ENCODE results near the gene LEKR1. TPM values are rescaled to one million over a fixed set of nuclear protein-coding genes. Genes with fewer than 3 reads are reported as not detected.

LEKR1 gene
- total and polyA plus RNA-seq, 2 donors (not counting 1 experiment from before 2014, with no cell fraction given): 0.94 to 4.7 TPM

GRCh38 chr3:157094751-157095480 lies 268.8 kb downstream of the LEKR1 start:
- ChIA-PET CTCF (interaction anchor here (0.7 to 1.2 kb wide), 2 partner anchors 13 to 42 kb away, joined by 3 to 6 read pairs; no protein-coding TSS in a partner anchor), POLR2A (no interaction called here)
- Histone ChIP-seq H3K36me3 (replicated peaks in 1 of 2; ENCODE audit: control extremely low read depth in 1 of 2, control insufficient read depth in 1 of 2, extremely low read depth in 1 of 2, insufficient read depth in 2 of 2, low read length in 1 of 2) (no peaks in the 10 kb centered on the region), H2AFZ (ENCODE audit: insufficient read depth, low read depth, low read length, poor library complexity, severe bottlenecking) (no peak overlapping the region), H3K27me3 (replicated peaks in 1 of 4; ENCODE audit: control extremely low read depth in 1 of 4, control insufficient read depth in 3 of 4, insufficient read depth in 4 of 4, low read length in 3 of 4) (peaks cover 0 to 4% (median 0%) of the 10 kb centered on the region in 4 experiments), H3K9me3 (ENCODE audit: control extremely low read depth in 1 of 3, control insufficient read depth in 2 of 3, insufficient read depth in 1 of 3, low read length in 2 of 3) (no peaks in the 10 kb centered on the region), H4K20me1 (ENCODE audit: control insufficient read depth, insufficient read depth, low read length, poor library complexity, severe bottlenecking) (no peaks in the 10 kb centered on the region), H3K4me2 (replicated peaks; ENCODE audit: low read depth, low read length, poor library complexity, severe bottlenecking) (no peak overlapping the region), H3K9ac (ENCODE audit: low read length) (no peak overlapping the region), H3K4me3 (ENCODE audit: control extremely low read depth in 1 of 5, extremely low read depth in 1 of 5, insufficient read depth in 1 of 5, low read depth in 2 of 5, low read length in 4 of 5) (no peak overlapping the region), H3K4me1 (ENCODE audit: control insufficient read depth in 2 of 2, insufficient read depth in 2 of 2, low read length in 2 of 2) (peaks cover 5 to 8% of the 10 kb centered on the region in 2 donors), H3K79me2 (ENCODE audit: control insufficient read depth, insufficient read depth, low read length) (no peaks in the 10 kb centered on the region), H3K27ac (ENCODE audit: low read length in 2 of 2) (no peak overlapping the region)
- H3K27ac Mint-ChIP-seq: no peak overlapping the region
- no peak overlapping the region for H3K4me3 Mint-ChIP-seq
- H3K9me3 Mint-ChIP-seq (ENCODE audit: insufficient read depth): no peaks in the 10 kb centered on the region
- peaks cover 6% of the 10 kb centered on the region for H3K4me1 Mint-ChIP-seq
- ATAC-seq (ENCODE audit: low read depth) (no peak), DNase-seq (no peak)
- no peak for TF ChIP-seq EZH2 (IDR thresholded peaks at IDR 0.05; ENCODE audit: borderline replicate concordance, insufficient read depth, low read depth, low read length, poor library complexity, severe bottlenecking)
- TF ChIP-seq, protein P1, sequence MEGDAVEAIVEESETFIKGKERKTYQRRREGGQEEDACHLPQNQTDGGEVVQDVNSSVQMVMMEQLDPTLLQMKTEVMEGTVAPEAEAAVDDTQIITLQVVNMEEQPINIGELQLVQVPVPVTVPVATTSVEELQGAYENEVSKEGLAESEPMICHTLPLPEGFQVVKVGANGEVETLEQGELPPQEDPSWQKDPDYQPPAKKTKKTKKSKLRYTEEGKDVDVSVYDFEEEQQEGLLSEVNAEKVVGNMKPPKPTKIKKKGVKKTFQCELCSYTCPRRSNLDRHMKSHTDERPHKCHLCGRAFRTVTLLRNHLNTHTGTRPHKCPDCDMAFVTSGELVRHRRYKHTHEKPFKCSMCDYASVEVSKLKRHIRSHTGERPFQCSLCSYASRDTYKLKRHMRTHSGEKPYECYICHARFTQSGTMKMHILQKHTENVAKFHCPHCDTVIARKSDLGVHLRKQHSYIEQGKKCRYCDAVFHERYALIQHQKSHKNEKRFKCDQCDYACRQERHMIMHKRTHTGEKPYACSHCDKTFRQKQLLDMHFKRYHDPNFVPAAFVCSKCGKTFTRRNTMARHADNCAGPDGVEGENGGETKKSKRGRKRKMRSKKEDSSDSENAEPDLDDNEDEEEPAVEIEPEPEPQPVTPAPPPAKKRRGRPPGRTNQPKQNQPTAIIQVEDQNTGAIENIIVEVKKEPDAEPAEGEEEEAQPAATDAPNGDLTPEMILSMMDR (IDR thresholded peaks at IDR 0.05): no peak
- intact Hi-C loops (cut with micrococcal nuclease): no loop called here
- peaks cover 7% of the 10 kb centered on the region for H3K27me3 Mint-ChIP-seq
- WGBS (ENCODE audit: insufficient coverage): 91% methylated on average over 5 of the region's 5 CpGs

Small RNAs within 50 kb of the gene (small RNA-seq; reads per million reads assigned to genes)
- not detected for gene KLF3P2 (ENCODE audit: insufficient read length, low read depth, low replicate concordance)

Other genes with a start within 250 kb of the LEKR1 start
- 40.9 and 42.5 TPM in 2 replicates for gene TIPARP, start 151.8 kb upstream of the LEKR1 start, total RNA-seq
- gene TIPARP, start 151.8 kb upstream of the LEKR1 start, polyA plus RNA-seq: 11.2 and 25.9 TPM in 2 replicates